NCI-H1417 (cell line): Measurements from ENCODE around the gene NTNG1.

Experiments used
- DNase-seq, 3 experiments: peaks; one replicate each; lab custom pipeline; 2025; lab: John Stamatoyannopoulos, UW

The NTNG1 gene

GRCh38 chr1:107454791-107455190 is 314.0 kb downstream of the NTNG1 start:
- no peak for DNase-seq

- no peak for DNase-seq
These were observed 317.1 kb downstream of the NTNG1 start for GRCh38 chr1:107457989-107458388.

- DNase-seq: no peak
These were observed 318.5 kb downstream of the NTNG1 start for GRCh38 chr1:107459204-107459904.

GRCh38 chr1:107460035-107460434 is 319.2 kb downstream of the NTNG1 start:
- DNase-seq: no peak

- DNase-seq: no peak
These were observed 324.0 kb downstream of the NTNG1 start for GRCh38 chr1:107464827-107465226.

GRCh38 chr1:107467286-107467685 is 326.4 kb downstream of the NTNG1 start:
- peak in 1 of 3 experiments; percentile 60 for DNase-seq

- DNase-seq: no peak
These were observed 327.0 kb downstream of the NTNG1 start for GRCh38 chr1:107467811-107468210.

- no peak for DNase-seq
These were observed 332.2 kb downstream of the NTNG1 start for GRCh38 chr1:107473065-107473464.

- DNase-seq: no peak
These were observed 334.2 kb downstream of the NTNG1 start for GRCh38 chr1:107474877-107475612.

- no peak for DNase-seq
These were observed 336.4 kb downstream of the NTNG1 start for GRCh38 chr1:107477233-107477632.

GRCh38 chr1:107479865-107480350 is 339.1 kb downstream of the NTNG1 start:
- no peak for DNase-seq

- DNase-seq: peak in 2 of 3 experiments; percentile 22 to 41
These were observed 339.9 kb downstream of the NTNG1 start for GRCh38 chr1:107480548-107481415.

GRCh38 chr1:107481756-107482384 is 341.0 kb downstream of the NTNG1 start:
- no peak for DNase-seq

- no peak for DNase-seq
These were observed 343.1 kb downstream of the NTNG1 start for GRCh38 chr1:107483949-107484348.

- DNase-seq: peak in 2 of 3 experiments; percentile 18 to 66
These were observed 345.5 kb downstream of the NTNG1 start for GRCh38 chr1:107486349-107486748.

GRCh38 chr1:107487506-107487905 is 346.7 kb downstream of the NTNG1 start:
- no peak for DNase-seq

GRCh38 chr1:107491582-107491981 is 350.7 kb downstream of the NTNG1 start:
- no peak for DNase-seq

GRCh38 chr1:107493111-107493716 is 352.4 kb downstream of the NTNG1 start:
- no peak for DNase-seq

GRCh38 chr1:107494061-107494460 is 353.2 kb downstream of the NTNG1 start:
- DNase-seq: no peak

- peak in 1 of 3 experiments; percentile 28 for DNase-seq
These were observed 355.2 kb downstream of the NTNG1 start for GRCh38 chr1:107496002-107496401.

GRCh38 chr1:107499139-107499744 is 358.4 kb downstream of the NTNG1 start:
- no peak for DNase-seq
